ENCODE data around the gene TMEM170A.

DNA sequence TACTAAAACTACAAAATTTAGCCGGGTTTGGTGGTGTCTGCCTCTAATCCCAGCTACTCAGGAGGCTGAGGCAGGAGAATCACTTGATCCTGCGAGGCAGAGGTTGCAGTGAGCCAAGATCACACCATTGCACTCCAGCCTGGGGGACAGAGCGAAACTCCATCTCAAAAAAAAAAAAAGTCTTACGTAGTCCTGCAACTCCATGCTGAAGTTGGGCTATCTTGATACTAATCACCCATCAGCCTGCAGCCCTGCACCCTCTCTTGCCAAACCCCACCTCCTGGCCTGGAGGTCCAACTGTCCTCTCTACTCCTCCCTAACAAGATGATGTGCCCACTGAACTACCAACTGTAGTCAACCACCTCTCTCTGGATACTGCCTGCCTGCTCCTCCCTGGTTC is 4.8 kb downstream of the TMEM170A start:
- TF ChIP-seq, protein P1, sequence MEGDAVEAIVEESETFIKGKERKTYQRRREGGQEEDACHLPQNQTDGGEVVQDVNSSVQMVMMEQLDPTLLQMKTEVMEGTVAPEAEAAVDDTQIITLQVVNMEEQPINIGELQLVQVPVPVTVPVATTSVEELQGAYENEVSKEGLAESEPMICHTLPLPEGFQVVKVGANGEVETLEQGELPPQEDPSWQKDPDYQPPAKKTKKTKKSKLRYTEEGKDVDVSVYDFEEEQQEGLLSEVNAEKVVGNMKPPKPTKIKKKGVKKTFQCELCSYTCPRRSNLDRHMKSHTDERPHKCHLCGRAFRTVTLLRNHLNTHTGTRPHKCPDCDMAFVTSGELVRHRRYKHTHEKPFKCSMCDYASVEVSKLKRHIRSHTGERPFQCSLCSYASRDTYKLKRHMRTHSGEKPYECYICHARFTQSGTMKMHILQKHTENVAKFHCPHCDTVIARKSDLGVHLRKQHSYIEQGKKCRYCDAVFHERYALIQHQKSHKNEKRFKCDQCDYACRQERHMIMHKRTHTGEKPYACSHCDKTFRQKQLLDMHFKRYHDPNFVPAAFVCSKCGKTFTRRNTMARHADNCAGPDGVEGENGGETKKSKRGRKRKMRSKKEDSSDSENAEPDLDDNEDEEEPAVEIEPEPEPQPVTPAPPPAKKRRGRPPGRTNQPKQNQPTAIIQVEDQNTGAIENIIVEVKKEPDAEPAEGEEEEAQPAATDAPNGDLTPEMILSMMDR (IDR thresholded peaks at IDR 0.05; ENCODE audit: poor library complexity), result no peak
- TF ChIP-seq EZH2 (IDR thresholded peaks at IDR 0.05; ENCODE audit: borderline replicate concordance) (no peak), EZH2phosphoT487 (IDR thresholded peaks at IDR 0.05; ENCODE audit: low read depth, severe bottlenecking, unreplicated experiment) (no peak)
